Dendritic cell treated with granulocyte-macrophage colony-stimulating factor and Interleukin-4, amounts not matched to agents 40 ng/mL and 50 ng/mL, for 4 days (primary cell): ENCODE results near the gene POGLUT3.
A peak's percentile ranks its signal among the peaks of the same experiment; 100 is the strongest.

ENCODE experiments used
- H3K27ac Mint-ChIP-seq: one replicate; pipeline ENCODE4 v1.8.0; 2022; ENCODE audit warnings: mild to moderate bottlenecking, mixed read lengths
- H3K27me3 Mint-ChIP-seq: one replicate; pipeline ENCODE4 v1.8.0; 2022; ENCODE audit warnings: mild to moderate bottlenecking, mixed read lengths
- H3K36me3 Mint-ChIP-seq: one replicate; pipeline ENCODE4 v1.8.0; 2022; ENCODE audit warnings: low read depth, mixed read lengths
- H3K4me1 Mint-ChIP-seq: one replicate; pipeline ENCODE4 v1.8.0; 2022; ENCODE audit warnings: low read depth, mixed read lengths
- H3K4me3 Mint-ChIP-seq: one replicate; pipeline ENCODE4 v1.8.0; 2022; ENCODE audit warnings: mild to moderate bottlenecking, moderate library complexity, mixed read lengths
- H3K9me3 Mint-ChIP-seq: one replicate; pipeline ENCODE4 v1.8.0; 2022; ENCODE audit warnings: mixed read lengths
- intact Hi-C: fragments of 100-400 bp; cut with micrococcal nuclease; formaldehyde crosslinking; loops from one replicate; pipeline ENCODE4 v1.15.0; 2022

Gene POGLUT3, protein sequence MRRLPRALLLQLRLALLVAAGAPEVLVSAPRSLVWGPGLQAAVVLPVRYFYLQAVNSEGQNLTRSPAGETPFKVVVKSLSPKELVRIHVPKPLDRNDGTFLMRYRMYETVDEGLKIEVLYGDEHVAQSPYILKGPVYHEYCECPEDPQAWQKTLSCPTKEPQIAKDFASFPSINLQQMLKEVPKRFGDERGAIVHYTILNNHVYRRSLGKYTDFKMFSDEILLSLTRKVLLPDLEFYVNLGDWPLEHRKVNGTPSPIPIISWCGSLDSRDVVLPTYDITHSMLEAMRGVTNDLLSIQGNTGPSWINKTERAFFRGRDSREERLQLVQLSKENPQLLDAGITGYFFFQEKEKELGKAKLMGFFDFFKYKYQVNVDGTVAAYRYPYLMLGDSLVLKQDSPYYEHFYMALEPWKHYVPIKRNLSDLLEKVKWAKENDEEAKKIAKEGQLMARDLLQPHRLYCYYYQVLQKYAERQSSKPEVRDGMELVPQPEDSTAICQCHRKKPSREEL

DNA sequence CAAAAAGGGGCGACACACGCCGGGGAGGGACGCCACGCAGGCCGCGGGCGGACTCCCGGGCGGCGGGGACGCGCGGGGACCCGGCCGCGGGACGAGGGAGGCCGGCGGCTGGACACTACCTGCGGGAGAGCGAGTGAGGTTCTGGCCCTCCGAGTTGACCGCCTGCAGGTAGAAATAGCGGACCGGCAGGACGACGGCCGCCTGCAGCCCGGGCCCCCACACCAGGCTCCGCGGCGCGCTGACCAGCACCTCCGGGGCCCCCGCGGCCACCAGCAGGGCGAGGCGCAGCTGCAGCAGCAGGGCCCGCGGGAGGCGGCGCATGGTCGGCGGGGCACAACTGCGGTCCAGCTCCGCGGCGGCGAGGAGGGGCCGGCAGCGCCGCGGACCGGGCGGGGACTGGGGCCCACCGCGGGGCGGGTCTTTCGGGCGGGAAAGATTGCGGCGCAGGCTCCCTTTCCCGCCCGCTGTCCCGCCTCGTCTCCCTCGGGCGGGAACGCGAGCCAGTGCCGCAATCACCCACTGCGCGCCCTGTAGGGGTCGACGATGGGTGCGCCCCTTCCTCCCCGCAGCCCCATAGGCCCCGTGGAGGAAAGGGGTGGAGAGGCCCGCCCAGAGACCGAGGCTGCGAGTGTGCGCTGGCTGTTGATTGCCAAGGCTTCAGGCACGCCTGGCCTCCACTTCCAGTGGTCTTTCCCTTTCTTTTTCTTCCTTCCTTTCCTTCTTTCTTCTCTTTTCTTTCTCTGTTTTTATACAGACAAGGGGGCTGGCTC lies at the start of gene POGLUT3:
TSS of gene POGLUT3 (minus strand) at position 339 of the 770 bp plus-strand sequence. CDS start at position 321, 18 bp downstream.
- peaks cover 7% of the 10 kb centered on the region for H3K36me3 Mint-ChIP-seq
- peak within 1 kb of the TSS; percentile 96 for H3K27ac Mint-ChIP-seq
- intact Hi-C loops = no loop called here
- peaks cover 18% of the 10 kb centered on the region for H3K4me1 Mint-ChIP-seq
- H3K4me3 Mint-ChIP-seq = peak within 1 kb of the TSS; percentile 90
- no peaks in the 10 kb centered on the region for H3K27me3 Mint-ChIP-seq
- H3K9me3 Mint-ChIP-seq = no peaks in the 10 kb centered on the region

DNA sequence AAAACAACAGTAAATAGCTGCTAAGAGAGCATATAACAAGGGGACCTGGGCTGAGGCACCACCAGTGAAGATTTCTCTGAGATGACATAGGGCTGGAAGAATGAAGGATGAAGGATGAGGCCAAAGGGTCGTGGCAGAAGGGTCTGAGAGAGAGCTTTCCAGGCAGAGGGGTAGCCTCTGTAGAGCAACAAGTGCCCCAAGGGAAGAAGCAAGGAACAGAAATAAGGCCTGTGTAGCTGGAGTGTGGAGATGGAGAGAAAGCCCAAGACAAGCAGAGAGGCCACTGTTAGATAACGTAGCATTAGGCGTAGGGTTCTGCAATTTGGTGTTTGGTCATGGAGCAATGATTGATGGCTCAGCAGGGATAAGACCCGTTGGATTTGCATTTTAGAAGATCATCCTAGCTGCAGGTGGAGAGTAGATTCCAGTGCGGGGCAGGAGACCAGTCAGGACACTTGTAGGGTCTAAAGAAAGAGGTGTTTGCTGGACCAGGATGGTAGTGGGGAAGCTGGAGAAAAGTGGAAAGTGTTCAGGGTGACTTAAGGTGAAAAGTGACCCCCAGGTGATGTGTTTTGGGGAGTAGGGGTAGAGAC lies 47.8 kb upstream of the POGLUT3 start:
- intact Hi-C loops = no loop called here
- Mint-ChIP-seq H3K4me3 (no peak overlapping the region), H3K27me3 (no peaks in the 10 kb centered on the region), H3K4me1 (peaks cover 25% of the 10 kb centered on the region), H3K27ac (no peak overlapping the region), H3K36me3 (no peaks in the 10 kb centered on the region), H3K9me3 (no peaks in the 10 kb centered on the region)

DNA sequence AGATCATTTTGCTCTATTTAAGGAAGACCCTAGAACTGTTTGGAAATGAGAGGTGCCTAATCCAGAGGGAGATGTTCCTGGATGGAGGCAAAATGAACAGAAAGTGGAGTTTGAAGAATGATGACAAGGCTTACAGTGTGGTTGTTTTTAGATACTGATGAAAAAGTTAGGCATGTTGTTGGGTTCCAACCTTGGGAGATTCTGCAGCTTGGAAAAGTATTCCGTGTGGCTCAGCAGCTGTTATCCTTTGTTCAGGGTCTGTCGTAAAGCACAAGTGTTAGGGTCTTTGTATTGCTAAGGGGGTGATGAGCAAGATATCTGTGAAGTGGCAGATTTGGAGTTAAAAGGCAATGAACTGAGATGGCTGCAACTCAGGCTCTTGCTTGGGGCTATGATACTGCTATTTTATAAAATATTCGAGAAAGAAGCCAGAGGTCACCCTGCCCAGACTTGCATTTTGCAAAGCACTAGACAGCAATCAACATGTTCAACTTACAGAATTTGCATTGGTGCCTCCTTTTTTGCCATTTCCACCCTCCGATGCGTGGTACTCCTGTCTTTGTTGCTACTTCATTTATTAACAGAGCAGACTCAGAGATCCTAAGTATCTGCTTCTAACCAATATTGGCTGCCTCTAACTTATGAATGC lies 45.3 kb upstream of the POGLUT3 start:
- no peak overlapping the region for H3K4me3 Mint-ChIP-seq
- no peaks in the 10 kb centered on the region for H3K27me3 Mint-ChIP-seq
- intact Hi-C loops = no loop called here
- H3K4me1 Mint-ChIP-seq = peaks cover 12% of the 10 kb centered on the region
- H3K27ac Mint-ChIP-seq = no peak overlapping the region
- H3K36me3 Mint-ChIP-seq = no peaks in the 10 kb centered on the region
- H3K9me3 Mint-ChIP-seq = no peaks in the 10 kb centered on the region

DNA sequence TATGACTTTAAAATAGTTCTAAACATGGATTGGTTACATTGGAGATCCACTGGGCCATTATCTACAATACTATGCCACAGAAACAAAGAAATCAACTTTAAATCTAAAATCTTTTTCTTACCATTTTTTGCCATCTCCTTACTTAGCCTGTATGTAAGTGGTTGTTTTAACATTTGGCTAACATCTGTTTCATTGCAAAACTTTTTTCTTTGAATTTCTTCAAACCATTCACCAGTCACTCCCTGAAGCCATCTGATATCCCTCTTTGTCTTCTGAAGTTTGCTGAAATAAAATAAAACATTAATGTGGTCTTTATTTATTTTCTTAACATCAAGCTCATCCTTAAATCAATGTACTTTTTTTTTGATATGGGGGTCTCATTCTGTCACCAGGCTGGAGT lies 43.3 kb upstream of the POGLUT3 start:
- intact Hi-C loops = no loop called here
- H3K27me3 Mint-ChIP-seq = no peaks in the 10 kb centered on the region
- H3K27ac Mint-ChIP-seq = no peak overlapping the region
- H3K4me3 Mint-ChIP-seq = no peak overlapping the region
- no peaks in the 10 kb centered on the region for H3K36me3 Mint-ChIP-seq
- H3K9me3 Mint-ChIP-seq = no peaks in the 10 kb centered on the region
- H3K4me1 Mint-ChIP-seq = peaks cover 12% of the 10 kb centered on the region

DNA sequence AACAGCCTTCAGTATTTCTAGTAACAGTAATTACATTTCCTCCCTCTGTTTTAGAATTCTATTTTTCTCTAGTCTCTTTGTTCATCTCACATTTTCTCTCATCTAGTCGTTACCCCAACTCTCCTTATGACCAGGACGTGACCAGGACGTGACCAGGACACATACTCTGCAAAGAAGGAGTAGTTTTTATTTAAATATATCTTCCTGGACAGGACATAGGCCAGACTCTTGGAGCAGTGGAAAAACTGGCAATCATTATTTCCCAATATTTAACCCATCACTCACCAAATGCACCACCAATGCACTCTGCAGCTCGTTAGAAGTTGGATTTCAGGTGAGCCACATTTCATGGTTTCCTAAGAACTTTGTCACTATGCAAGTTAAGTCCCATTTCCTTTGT lies 40.3 kb upstream of the POGLUT3 start:
- intact Hi-C loops = no loop called here
- no peaks in the 10 kb centered on the region for H3K27me3 Mint-ChIP-seq
- H3K27ac Mint-ChIP-seq = no peak overlapping the region
- no peaks in the 10 kb centered on the region for H3K9me3 Mint-ChIP-seq
- peaks cover 2% of the 10 kb centered on the region for H3K4me1 Mint-ChIP-seq
- no peaks in the 10 kb centered on the region for H3K36me3 Mint-ChIP-seq
- H3K4me3 Mint-ChIP-seq = no peak overlapping the region

DNA sequence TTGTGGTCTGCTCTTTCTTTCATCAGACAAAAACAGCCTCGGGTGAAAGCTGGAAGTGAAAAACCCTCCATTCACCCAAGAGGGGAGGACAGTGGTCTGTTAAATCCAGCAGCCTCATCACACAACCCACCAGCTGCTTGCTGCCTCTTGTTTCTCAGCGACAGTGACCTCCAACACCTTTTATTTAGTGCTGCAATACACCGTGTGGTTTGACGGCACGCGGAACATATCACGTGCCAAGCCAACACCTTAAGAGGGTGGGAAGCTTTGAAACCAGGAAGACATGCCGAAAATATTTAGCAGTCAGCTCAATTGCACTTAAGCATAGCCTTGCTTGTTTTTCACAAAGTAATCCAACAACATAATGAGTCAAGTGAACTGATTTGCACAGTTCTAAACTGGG lies 39.8 kb upstream of the POGLUT3 start:
- intact Hi-C loops = no loop called here
- H3K9me3 Mint-ChIP-seq = no peaks in the 10 kb centered on the region
- H3K27me3 Mint-ChIP-seq = no peaks in the 10 kb centered on the region
- no peak overlapping the region for H3K4me3 Mint-ChIP-seq
- no peaks in the 10 kb centered on the region for H3K4me1 Mint-ChIP-seq
- no peak overlapping the region for H3K27ac Mint-ChIP-seq
- no peaks in the 10 kb centered on the region for H3K36me3 Mint-ChIP-seq

DNA sequence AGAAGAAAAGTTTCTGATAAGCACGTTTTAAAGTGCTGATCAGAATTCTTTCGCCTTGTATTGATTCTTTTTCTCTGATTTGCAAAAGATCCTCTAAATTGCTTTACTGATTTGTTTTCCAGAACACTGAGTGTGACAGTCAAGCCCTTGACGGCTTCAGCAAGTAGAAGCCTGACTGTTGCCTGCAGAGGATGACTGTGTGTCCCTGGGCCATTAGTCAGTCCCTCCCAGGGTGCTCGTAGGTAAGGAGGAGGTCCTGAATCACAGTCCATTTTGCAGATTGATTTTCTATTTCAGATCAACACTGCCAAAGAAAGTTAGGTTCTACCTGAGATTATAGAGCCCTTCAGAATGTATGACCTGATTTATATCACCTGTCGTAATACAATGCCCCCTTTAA lies 38.6 kb upstream of the POGLUT3 start:
- Mint-ChIP-seq H3K4me1 (no peaks in the 10 kb centered on the region), H3K36me3 (no peaks in the 10 kb centered on the region), H3K27me3 (no peaks in the 10 kb centered on the region), H3K9me3 (no peaks in the 10 kb centered on the region), H3K27ac (no peak overlapping the region), H3K4me3 (no peak overlapping the region)
- intact Hi-C loops = no loop called here

DNA sequence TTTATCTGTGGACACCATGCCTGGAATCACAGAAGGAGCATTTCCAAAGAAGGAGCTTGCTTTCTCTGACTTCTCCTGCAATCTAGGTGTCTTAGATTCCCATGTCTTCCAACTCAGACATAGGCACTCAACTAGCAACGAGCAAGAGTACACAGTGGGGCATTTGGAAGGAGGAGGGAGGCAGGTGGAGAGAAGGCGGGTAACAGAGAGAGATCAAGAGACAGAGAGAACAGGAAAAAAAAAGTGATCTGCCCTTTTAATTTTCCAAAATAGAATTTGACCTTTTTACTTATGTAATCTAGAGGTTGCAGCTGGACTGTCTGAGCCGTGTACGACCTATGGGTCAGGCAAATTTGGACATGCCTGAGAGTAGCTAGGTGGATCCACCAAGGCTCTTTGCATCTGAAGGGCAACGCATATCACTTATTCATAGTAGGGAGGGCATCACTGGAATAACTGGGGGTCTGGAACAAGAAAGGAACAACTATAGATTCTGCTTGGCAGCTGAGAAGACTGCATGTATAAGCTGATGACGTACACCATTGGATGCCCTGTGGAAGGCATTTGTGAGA lies 37.3 kb upstream of the POGLUT3 start:
- no peak overlapping the region for H3K27ac Mint-ChIP-seq
- H3K4me1 Mint-ChIP-seq = no peaks in the 10 kb centered on the region
- no peak overlapping the region for H3K4me3 Mint-ChIP-seq
- no peaks in the 10 kb centered on the region for H3K36me3 Mint-ChIP-seq
- no peaks in the 10 kb centered on the region for H3K27me3 Mint-ChIP-seq
- H3K9me3 Mint-ChIP-seq = no peaks in the 10 kb centered on the region
- intact Hi-C loops = no loop called here

DNA sequence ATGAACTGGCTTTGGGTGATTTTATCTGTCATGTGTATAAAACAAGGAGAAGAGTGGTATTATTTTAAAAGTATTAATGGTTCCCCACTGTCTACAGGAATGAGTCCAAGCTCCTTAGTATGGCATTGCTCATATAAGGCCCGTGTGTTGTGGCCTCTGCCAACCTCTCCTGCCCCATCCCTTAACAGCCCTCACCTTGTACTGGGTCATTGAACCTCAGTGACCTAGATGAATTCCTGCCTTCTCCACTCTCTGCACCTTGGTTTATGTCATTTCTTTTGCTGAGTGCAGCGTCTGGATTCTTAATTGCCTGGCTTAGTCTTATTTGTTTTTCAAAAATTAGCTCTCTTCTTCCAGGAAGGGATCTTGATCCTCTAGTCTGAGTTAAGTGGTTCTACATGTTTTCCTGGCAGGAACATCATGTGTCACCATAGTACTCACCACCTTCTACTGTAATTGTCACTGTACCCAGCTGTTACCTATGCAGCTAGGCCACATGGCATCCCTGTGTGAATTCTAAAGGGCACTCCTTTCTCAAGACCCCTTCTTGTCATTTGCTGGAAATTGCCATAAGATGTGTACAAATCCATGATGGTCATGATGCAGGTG lies 36.2 kb upstream of the POGLUT3 start:
- Mint-ChIP-seq H3K36me3 (no peaks in the 10 kb centered on the region), H3K4me3 (no peak overlapping the region), H3K27me3 (no peaks in the 10 kb centered on the region), H3K4me1 (no peaks in the 10 kb centered on the region), H3K9me3 (no peaks in the 10 kb centered on the region), H3K27ac (no peak overlapping the region)
- intact Hi-C loops = no loop called here

DNA sequence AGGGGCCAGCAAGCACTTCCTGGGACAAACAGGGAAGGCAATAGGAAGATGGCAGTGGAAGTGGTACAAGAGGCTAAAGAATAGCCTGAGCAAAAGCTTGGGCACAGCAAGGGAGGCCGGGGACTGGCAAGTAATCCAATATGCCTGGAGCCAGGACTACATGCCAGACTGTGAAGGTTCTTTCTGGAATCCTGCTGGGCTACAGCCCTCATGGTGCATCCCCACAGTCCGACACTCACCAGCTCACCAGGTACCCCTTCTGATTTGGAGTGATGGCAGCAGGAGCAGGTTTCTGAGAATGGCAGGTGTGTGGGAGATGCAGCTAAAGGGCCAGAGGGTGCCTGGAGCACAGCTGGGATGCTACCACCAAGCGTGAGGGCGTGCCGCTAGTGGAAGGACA lies 32.2 kb upstream of the POGLUT3 start:
- Mint-ChIP-seq H3K4me1 (no peaks in the 10 kb centered on the region), H3K4me3 (no peak overlapping the region), H3K27me3 (no peaks in the 10 kb centered on the region), H3K36me3 (no peaks in the 10 kb centered on the region), H3K9me3 (no peaks in the 10 kb centered on the region), H3K27ac (no peak overlapping the region)
- intact Hi-C loops = no loop called here

DNA sequence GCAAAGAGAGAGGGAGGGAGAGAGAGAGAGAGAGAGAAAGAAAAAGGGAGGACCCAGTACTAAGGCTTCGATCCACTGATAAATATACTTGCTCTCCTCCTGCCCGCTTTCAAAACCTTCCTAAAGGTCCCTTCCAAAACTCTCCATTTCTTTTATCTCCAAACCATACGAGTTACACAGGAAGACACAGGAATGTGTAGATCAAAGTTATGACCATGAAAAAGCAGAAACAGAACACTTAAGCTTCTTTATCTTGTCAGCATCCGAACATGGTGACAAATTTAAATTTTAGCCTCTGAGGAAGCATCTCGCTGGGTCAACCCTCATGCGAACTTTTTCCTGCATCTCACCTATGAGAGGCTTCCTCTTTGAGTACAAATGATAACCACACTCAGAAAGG lies 29.2 kb upstream of the POGLUT3 start:
- Mint-ChIP-seq H3K9me3 (no peaks in the 10 kb centered on the region), H3K27ac (no peak overlapping the region), H3K4me1 (no peaks in the 10 kb centered on the region), H3K36me3 (no peaks in the 10 kb centered on the region), H3K27me3 (no peaks in the 10 kb centered on the region), H3K4me3 (no peak overlapping the region)
- intact Hi-C loops = no loop called here

DNA sequence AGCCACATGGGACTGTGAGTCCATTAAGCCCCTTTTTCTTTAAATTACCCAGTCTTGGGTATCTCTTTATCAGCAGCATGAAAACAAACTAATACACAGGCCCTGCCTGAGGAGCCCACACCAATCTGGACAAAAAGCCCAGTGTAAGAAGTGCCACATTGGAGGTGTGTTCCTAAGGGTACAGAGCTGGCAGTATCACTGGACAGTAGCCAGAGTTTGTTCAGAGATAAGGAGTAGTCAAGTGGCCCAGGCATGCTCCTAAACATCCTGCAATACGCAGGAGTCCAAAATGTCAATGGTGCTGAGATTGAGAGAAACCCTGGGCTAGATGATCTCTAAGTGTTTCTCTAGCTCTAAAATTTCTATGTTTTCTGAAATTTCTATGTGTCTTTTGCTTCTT lies 27.0 kb upstream of the POGLUT3 start:
- intact Hi-C loops = no loop called here
- Mint-ChIP-seq H3K36me3 (no peaks in the 10 kb centered on the region), H3K4me3 (no peak overlapping the region), H3K27ac (no peak overlapping the region), H3K9me3 (no peaks in the 10 kb centered on the region), H3K4me1 (no peaks in the 10 kb centered on the region), H3K27me3 (no peaks in the 10 kb centered on the region)

DNA sequence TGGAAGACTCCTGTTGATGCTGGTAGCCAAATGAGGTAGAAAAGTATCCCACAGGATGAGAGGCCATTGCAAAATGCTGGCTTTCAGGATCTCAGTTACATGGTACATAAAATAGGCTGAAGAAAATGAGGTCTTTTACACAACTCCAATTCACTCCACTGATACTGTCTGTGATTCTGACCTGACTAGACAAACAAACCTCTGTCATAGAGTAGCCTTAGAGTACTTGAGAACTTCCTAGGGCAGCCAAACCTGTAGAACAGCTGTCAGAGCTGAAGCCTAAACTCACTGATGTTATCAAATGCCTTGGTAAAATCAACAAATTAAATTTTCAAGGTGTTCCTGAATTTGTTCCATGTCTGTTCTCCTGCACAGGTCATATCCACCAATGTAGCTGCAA lies 26.2 kb upstream of the POGLUT3 start:
- no peak overlapping the region for H3K27ac Mint-ChIP-seq
- intact Hi-C loops = no loop called here
- H3K36me3 Mint-ChIP-seq = no peaks in the 10 kb centered on the region
- no peaks in the 10 kb centered on the region for H3K4me1 Mint-ChIP-seq
- H3K9me3 Mint-ChIP-seq = no peaks in the 10 kb centered on the region
- H3K27me3 Mint-ChIP-seq = no peaks in the 10 kb centered on the region
- no peak overlapping the region for H3K4me3 Mint-ChIP-seq
